HFFc6 (cell line): Measurements from ENCODE around the gene YAF2. TPM values are rescaled to one million over a fixed set of nuclear protein-coding genes. Genes with fewer than 3 reads are reported as not detected.

Experiments used
- DNase-seq: peaks from one replicate; pipeline ENCODE4 v3.0.0-alpha.2; 2018
- H3K27ac Mint-ChIP-seq: 2 replicates; pipeline ENCODE4 v1.8.0; 2020; ENCODE audit warnings: mild to moderate bottlenecking, mixed read lengths
- H3K27me3 Mint-ChIP-seq: 2 replicates; pipeline ENCODE4 v1.8.0; 2021; ENCODE audit warnings: mild to moderate bottlenecking, moderate library complexity, mixed read lengths; ENCODE audit not compliant: insufficient read depth
- H3K36me3 Mint-ChIP-seq: 2 replicates; pipeline ENCODE4 v1.8.0; 2021; ENCODE audit warnings: low read depth, mixed read lengths
- H3K4me1 Mint-ChIP-seq: 2 replicates; pipeline ENCODE4 v1.8.0; 2020; ENCODE audit warnings: low read depth, mixed read lengths
- H3K4me3 Mint-ChIP-seq: 2 replicates; pipeline ENCODE4 v1.8.0; 2020; ENCODE audit warnings: mild to moderate bottlenecking, moderate library complexity, mixed read lengths
- H3K9me3 Mint-ChIP-seq: 2 replicates; pipeline ENCODE4 v1.8.0; 2020; ENCODE audit warnings: mild to moderate bottlenecking, mixed read lengths
- total RNA-seq, 6 experiments: library from RNA; stranded (reverse); fragmentation: NEBNext Ultra II Directional; extraction: Animal tissue kit (Norgen Biotek cat#: 25700); gene quantifications; 2 replicates in 1 of 6; 3 replicates in 5 of 6; pipeline ENCODE4 v1.2.3, GENCODE V29; 2021
- TF ChIP-seq, protein P1 (sequence below): fragments of 200-600 bp; sonication (generic); IDR thresholded peaks from 2 replicates; pipeline ENCODE4 v1.5.0; 2021; ENCODE audit warnings: antibody characterized with exemption, mild to moderate bottlenecking

Gene YAF2
- total RNA-seq, 6 experiments from 2014 or later = 22.2 to 31.2 (median 27.6) TPM

DNA sequence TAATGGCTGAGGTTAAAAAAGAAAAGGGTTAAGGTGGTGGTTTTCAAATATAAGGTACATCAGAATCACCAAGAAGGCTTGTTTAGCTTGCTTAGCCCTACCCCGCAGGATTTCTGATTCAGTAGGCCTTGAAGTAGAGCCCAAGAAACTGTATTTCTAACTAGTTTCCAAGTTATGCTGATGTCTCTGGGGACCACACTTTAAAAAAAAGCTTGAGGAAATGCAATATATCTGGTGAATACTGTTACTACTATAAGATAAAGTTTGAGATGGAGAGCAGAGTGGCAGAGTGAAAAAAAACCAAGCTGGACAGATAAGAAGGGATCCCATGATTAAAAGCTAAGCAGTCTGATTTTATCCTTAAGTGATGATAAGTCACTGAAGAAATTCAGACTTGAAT lies 75.1 kb downstream of the YAF2 start:
- Mint-ChIP-seq H3K9me3 (no peaks in the 10 kb centered on the region), H3K4me1 (peaks cover 32% of the 10 kb centered on the region), H3K27ac (peak overlapping the region; percentile 3; the same call in 1 of the 2 replicates), H3K4me3 (no peak overlapping the region), H3K27me3 (no peaks in the 10 kb centered on the region), H3K36me3 (no peaks in the 10 kb centered on the region)
- DNase-seq = no peak
- TF ChIP-seq, protein P1, sequence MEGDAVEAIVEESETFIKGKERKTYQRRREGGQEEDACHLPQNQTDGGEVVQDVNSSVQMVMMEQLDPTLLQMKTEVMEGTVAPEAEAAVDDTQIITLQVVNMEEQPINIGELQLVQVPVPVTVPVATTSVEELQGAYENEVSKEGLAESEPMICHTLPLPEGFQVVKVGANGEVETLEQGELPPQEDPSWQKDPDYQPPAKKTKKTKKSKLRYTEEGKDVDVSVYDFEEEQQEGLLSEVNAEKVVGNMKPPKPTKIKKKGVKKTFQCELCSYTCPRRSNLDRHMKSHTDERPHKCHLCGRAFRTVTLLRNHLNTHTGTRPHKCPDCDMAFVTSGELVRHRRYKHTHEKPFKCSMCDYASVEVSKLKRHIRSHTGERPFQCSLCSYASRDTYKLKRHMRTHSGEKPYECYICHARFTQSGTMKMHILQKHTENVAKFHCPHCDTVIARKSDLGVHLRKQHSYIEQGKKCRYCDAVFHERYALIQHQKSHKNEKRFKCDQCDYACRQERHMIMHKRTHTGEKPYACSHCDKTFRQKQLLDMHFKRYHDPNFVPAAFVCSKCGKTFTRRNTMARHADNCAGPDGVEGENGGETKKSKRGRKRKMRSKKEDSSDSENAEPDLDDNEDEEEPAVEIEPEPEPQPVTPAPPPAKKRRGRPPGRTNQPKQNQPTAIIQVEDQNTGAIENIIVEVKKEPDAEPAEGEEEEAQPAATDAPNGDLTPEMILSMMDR = no peak

DNA sequence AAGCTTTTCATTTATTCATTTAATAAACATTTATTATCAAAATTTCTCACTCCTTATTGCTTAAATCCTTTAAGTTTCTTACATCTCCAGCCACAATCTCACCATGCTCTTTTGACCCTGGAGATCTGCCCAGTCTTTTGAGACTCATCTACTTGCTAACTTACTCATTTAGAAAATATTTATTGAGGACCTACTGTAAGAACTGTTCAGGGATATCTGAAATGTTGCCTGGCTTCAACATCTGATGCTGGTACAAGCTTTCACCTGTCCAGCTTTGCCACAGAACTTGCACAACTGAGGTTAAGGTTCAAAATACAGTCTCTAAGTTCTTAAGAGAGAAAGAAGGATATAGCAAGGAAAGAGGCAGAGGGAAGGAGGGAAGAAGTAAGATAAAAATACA lies 75.9 kb downstream of the YAF2 start:
- Mint-ChIP-seq H3K27me3 (no peaks in the 10 kb centered on the region), H3K36me3 (no peaks in the 10 kb centered on the region), H3K4me3 (peak overlapping the region; percentile 24; the same call in 1 of the 2 replicates), H3K9me3 (no peaks in the 10 kb centered on the region), H3K4me1 (peaks cover 32% of the 10 kb centered on the region), H3K27ac (peak overlapping the region; percentile 58)
- peak; percentile 48 for DNase-seq
- TF ChIP-seq, protein P1 = no peak

DNA sequence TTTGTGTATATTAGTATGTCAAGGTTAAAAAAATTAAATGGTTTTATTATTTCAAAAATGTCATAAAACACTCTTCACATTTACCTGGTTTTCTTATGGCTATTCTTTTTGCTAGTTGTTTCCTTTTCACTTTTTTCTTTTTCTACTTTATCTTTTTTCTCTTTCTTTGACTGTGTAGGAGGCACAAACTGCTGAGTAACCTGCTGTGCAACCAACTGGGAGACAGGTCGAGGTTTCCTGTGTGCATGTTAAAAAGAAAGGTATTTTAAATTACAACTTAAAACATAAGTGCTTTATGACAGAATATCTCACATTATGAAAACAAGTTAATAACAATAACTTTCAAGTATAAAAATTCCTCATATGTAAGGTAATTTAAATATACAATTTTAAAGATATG lies 76.5 kb downstream of the YAF2 start:
- TF ChIP-seq, protein P1 = no peak
- Mint-ChIP-seq H3K27ac (no peak overlapping the region), H3K4me3 (no peak overlapping the region), H3K9me3 (no peaks in the 10 kb centered on the region), H3K27me3 (no peaks in the 10 kb centered on the region), H3K4me1 (peaks cover 27% of the 10 kb centered on the region), H3K36me3 (no peaks in the 10 kb centered on the region)
- no peak for DNase-seq

DNA sequence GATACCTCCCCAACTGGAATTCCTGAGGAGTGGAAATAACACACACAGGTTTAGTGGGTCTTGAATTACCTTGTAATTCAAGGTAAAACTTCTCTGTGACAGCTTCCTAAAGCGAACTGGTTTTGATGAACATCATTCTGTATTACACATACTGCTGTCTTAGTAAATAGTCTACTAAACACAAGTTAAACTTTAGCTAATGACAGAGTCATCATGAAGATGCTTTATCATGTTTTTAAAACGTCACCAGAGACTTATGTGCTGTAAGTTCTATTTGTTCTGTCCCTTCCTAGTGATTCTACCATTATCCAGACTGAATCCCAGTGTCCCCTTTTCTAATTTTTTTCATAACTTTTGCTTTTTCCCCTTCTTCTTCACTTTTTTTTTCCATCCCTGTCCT lies 81.8 kb downstream of the YAF2 start:
- H3K36me3 Mint-ChIP-seq = no peaks in the 10 kb centered on the region
- no peak for DNase-seq
- no peak overlapping the region for H3K27ac Mint-ChIP-seq
- H3K9me3 Mint-ChIP-seq = no peaks in the 10 kb centered on the region
- peaks cover 2% of the 10 kb centered on the region; the same call in 1 of the 2 replicates for H3K27me3 Mint-ChIP-seq
- TF ChIP-seq, protein P1 = no peak
- H3K4me3 Mint-ChIP-seq = no peak overlapping the region
- peaks cover 1% of the 10 kb centered on the region for H3K4me1 Mint-ChIP-seq

DNA sequence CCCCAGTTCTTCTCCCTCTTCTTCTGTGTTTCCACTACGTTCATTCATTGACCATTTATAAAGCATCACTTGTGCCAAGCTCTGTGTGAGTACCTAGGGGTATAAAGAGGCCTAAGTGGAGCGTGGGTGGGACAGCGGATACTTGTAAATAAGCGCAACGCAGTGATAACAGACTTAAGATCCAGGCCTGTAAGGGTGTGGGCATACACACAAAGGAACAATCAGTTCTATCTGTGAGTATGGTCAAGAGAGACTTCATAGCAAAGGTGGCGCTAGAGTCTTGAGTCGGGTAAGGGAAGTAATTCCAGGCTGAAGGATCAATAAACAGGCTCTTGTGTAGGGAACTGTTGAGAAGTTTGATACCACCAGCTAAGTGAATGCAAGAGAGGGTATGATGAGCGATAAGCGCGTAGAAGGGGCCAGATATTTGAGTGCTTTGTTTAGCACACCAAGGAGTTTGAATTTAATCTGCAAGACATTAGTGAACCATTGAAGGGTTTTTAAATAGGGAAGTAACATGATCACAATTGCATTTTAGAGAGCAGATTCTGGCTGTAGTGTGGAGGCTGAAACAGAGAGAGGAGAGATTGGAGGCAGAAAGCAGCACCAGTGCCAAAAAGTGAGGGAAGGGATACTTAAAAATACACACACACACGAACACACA lies 92.4 kb downstream of the YAF2 start:
- peaks cover 39% of the 10 kb centered on the region for H3K4me1 Mint-ChIP-seq

More for the DNA sequence above, 92.4 kb downstream of the YAF2 start:
- Mint-ChIP-seq H3K9me3 (no peaks in the 10 kb centered on the region), H3K36me3 (no peaks in the 10 kb centered on the region), H3K27me3 (no peaks in the 10 kb centered on the region), H3K27ac (peak overlapping the region; percentile 54; the same call in 1 of the 2 replicates), H3K4me3 (peak overlapping the region; percentile 82)
- DNase-seq = no peak
- TF ChIP-seq, protein P1 = no peak
